ENCODE data around the gene PPIF. TPM values are rescaled to one million over a fixed set of nuclear protein-coding genes. Genes with fewer than 3 reads are reported as not detected.

The PPIF gene
- total and polyA plus RNA-seq, 7 donors = 26.4 to 74.9 (median 48.5) TPM

- intact Hi-C loops (cut with DNase I) = no loop called here
- DNase-seq = no peak
- WGBS, 2 donors = 74 to 84% methylated on average over 26 of the region's 26 CpGs
- Histone ChIP-seq H3K9me3 (no peaks in the 10 kb centered on the region), H3K36me3 (peaks cover 30 to 94% (median 59%) of the 10 kb centered on the region in 4 donors), H3K27ac (peak overlapping the region; percentile 23 to 72 (median 58)), H3K27me3 (no peaks in the 10 kb centered on the region), H3K4me1 (peaks cover 0 to 25% (median 20%) of the 10 kb centered on the region in 4 donors), H3K4me3 (no peak overlapping the region)
- TF ChIP-seq EP300 (IDR thresholded peaks at IDR 0.05) (no peak), POLR2A (IDR thresholded peaks at IDR 0.05) (no peak), POLR2AphosphoS5 (IDR thresholded peaks at IDR 0.05) (no peak)
- TF ChIP-seq, protein P1, sequence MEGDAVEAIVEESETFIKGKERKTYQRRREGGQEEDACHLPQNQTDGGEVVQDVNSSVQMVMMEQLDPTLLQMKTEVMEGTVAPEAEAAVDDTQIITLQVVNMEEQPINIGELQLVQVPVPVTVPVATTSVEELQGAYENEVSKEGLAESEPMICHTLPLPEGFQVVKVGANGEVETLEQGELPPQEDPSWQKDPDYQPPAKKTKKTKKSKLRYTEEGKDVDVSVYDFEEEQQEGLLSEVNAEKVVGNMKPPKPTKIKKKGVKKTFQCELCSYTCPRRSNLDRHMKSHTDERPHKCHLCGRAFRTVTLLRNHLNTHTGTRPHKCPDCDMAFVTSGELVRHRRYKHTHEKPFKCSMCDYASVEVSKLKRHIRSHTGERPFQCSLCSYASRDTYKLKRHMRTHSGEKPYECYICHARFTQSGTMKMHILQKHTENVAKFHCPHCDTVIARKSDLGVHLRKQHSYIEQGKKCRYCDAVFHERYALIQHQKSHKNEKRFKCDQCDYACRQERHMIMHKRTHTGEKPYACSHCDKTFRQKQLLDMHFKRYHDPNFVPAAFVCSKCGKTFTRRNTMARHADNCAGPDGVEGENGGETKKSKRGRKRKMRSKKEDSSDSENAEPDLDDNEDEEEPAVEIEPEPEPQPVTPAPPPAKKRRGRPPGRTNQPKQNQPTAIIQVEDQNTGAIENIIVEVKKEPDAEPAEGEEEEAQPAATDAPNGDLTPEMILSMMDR (IDR thresholded peaks at IDR 0.05) = no peak
These were observed 36.2 kb upstream of the PPIF start for GRCh38 chr10:79310911-79311573.

DNA sequence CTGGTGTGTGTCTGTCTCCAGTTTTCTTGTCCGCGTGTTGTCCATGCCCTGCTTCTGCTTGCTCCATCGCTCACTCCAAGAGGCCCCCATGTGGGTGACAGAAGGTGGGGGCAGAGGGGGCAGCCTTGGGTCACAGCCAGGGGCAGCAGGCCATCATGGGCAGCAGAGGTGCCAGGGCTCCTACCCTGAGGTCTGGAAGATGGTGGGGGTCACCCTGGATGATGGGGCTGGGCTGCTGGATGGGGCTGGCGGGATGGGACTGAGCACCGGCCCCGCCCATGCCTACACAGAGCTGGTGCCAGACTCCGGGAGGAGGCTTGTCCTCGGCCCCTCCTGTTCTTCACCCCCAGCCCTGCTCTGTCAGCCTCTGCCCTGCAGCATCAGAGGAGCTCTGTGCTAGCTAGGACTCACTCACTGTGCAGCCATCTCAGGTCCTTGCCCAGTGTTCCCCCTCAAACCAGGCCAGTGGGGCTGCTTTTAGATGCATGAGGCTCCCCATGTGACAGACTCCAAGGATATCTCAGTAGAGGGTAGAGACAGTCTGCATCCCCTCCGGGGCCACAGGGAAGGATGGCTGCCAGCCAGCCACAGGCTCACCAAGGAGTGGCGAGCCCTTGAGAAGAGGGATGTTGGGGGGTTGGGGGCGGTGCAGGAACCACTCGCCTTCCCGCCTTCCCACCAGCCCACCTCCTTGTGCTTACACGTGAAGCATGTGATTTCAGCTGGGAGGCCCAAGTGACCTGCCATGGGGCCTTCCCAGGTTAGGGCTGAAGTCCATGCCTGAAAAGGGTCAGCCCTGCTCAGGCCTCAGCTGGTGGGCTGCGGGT lies 35.5 kb upstream of the PPIF start:
- Histone ChIP-seq H3K36me3 (peaks cover 23 to 86% (median 51%) of the 10 kb centered on the region in 4 donors), H3K4me1 (peaks cover 0 to 27% (median 20%) of the 10 kb centered on the region in 4 donors), H3K4me3 (no peak overlapping the region), H3K27me3 (no peaks in the 10 kb centered on the region), H3K9me3 (no peaks in the 10 kb centered on the region), H3K27ac (peak overlapping the region; percentile 23 to 72 (median 58))
- 85 to 90% methylated on average over 15 of the region's 15 CpGs for WGBS, 2 donors
- intact Hi-C loops (cut with DNase I) = no loop called here
- TF ChIP-seq POLR2AphosphoS5 (IDR thresholded peaks at IDR 0.05) (no peak), POLR2A (IDR thresholded peaks at IDR 0.05) (no peak), EP300 (IDR thresholded peaks at IDR 0.05) (no peak)
- TF ChIP-seq, protein P1 (IDR thresholded peaks at IDR 0.05) = no peak
- DNase-seq = no peak

DNA sequence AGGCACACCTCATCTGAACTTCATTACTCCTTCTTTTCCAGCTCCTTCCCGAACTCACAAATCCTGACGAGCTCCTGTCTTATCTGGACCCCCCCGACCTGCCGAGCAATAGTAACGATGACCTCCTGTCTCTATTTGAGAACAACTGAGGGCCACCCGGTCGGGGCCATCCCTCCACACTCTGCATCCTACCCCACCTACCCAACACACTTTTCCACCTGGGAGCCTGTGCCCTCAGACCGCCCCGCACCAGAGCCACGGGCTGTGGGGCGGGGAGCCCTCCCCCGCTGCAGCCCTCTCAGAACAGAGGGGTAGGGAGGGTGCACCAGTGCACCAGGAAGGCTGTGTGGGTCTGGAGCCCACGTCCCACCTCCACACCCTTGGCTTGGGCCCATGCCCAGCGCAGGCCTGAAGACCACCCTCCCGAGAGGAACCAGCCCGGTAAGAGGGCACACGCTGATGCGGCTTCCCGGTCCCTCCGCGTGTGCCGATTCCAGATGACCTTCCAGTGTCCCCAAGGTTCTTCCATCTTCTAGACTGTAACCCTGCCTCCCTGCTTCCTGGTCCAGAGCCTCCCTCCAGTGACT lies 34.6 kb upstream of the PPIF start:
- 93 to 94% methylated on average over 22 of the region's 22 CpGs for WGBS, 2 donors
- Histone ChIP-seq H3K9me3 (no peaks in the 10 kb centered on the region), H3K27me3 (no peaks in the 10 kb centered on the region), H3K27ac (peak overlapping the region in 1 of 4 donors; percentile 72), H3K36me3 (peaks cover 15 to 77% (median 42%) of the 10 kb centered on the region in 4 donors), H3K4me1 (peaks cover 0 to 35% (median 29%) of the 10 kb centered on the region in 4 donors), H3K4me3 (no peak overlapping the region)
- intact Hi-C loops (cut with DNase I) = no loop called here
- TF ChIP-seq POLR2A (IDR thresholded peaks at IDR 0.05) (no peak), POLR2AphosphoS5 (IDR thresholded peaks at IDR 0.05) (no peak), EP300 (IDR thresholded peaks at IDR 0.05) (no peak)
- TF ChIP-seq, protein P1 (IDR thresholded peaks at IDR 0.05) = no peak
- DNase-seq = no peak

- peaks cover 0 to 37% (median 32%) of the 10 kb centered on the region in 4 donors for H3K4me1 ChIP-seq
- peaks cover 9 to 71% (median 36%) of the 10 kb centered on the region in 4 donors for H3K36me3 ChIP-seq
- no peaks in the 10 kb centered on the region for H3K9me3 ChIP-seq
- 80 to 87% methylated on average over 8 of the region's 8 CpGs for WGBS, 2 donors
- no peak overlapping the region for H3K27ac ChIP-seq
- TF ChIP-seq EP300 (IDR thresholded peaks at IDR 0.05) (no peak), POLR2A (IDR thresholded peaks at IDR 0.05) (no peak), POLR2AphosphoS5 (IDR thresholded peaks at IDR 0.05) (no peak)
- TF ChIP-seq, protein P1 (IDR thresholded peaks at IDR 0.05) = no peak
- H3K4me3 ChIP-seq = no peak overlapping the region
- no peaks in the 10 kb centered on the region for H3K27me3 ChIP-seq
- intact Hi-C loops (cut with DNase I) = no loop called here
- DNase-seq = no peak
These were observed 33.9 kb upstream of the PPIF start for GRCh38 chr10:79313320-79313719.
